Measurements from ENCODE around the gene PITX2.

GRCh38 chr4:110666030-110666429 is 43.2 kb upstream of the PITX2 start:
- TF ChIP-seq CREB1 (CRISPR knock-in tag; IDR thresholded peaks at IDR 0.05; ENCODE audit: low read depth): no peak
- no peak for TF ChIP-seq CTCF (conservative IDR thresholded peaks at IDR 0.05; ENCODE audit: low read depth in 2 of 2)
- TF ChIP-seq EZH2phosphoT487 (IDR thresholded peaks at IDR 0.05; ENCODE audit: unreplicated experiment): no peak
- TF ChIP-seq POLR2AphosphoS5 (IDR thresholded peaks at IDR 0.05; ENCODE audit: low read depth): no peak
- TF ChIP-seq REST (IDR thresholded peaks at IDR 0.05; ENCODE audit: unreplicated experiment): no peak
- TF ChIP-seq STAT1 (IDR thresholded peaks at IDR 0.05; ENCODE audit: unreplicated experiment): no peak
- TF ChIP-seq EZH2 (IDR thresholded peaks at IDR 0.05; ENCODE audit: low read depth, unreplicated experiment): no peak
- TF ChIP-seq ZNF331 (CRISPR knock-in tag; IDR thresholded peaks at IDR 0.05; ENCODE audit: low read depth): no peak
- TF ChIP-seq JUNB (IDR thresholded peaks at IDR 0.05; ENCODE audit: unreplicated experiment): no peak
- TF ChIP-seq NANOG (IDR thresholded peaks at IDR 0.05; ENCODE audit: borderline replicate concordance): no peak
- TF ChIP-seq, protein P1, sequence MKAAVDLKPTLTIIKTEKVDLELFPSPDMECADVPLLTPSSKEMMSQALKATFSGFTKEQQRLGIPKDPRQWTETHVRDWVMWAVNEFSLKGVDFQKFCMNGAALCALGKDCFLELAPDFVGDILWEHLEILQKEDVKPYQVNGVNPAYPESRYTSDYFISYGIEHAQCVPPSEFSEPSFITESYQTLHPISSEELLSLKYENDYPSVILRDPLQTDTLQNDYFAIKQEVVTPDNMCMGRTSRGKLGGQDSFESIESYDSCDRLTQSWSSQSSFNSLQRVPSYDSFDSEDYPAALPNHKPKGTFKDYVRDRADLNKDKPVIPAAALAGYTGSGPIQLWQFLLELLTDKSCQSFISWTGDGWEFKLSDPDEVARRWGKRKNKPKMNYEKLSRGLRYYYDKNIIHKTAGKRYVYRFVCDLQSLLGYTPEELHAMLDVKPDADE (IDR thresholded peaks at IDR 0.05): no peak
